ENCODE data around the gene JPH3.

JPH3 gene

GRCh38 chr16:87685405-87685755, 83.1 kb downstream of the JPH3 start:
- TF ChIP-seq POLR2A (IDR thresholded peaks at IDR 0.05; ENCODE audit: low read length) (no peak), GATA1 (IDR thresholded peaks at IDR 0.05; ENCODE audit: low read depth, low read length) (no peak)
- no peak for DNase-seq

GRCh38 chr16:87685766-87686165, 83.5 kb downstream of the JPH3 start:
- TF ChIP-seq POLR2A (IDR thresholded peaks at IDR 0.05; ENCODE audit: low read length) (no peak), GATA1 (IDR thresholded peaks at IDR 0.05; ENCODE audit: low read depth, low read length) (no peak)
- no peak for DNase-seq

- TF ChIP-seq GATA1 (IDR thresholded peaks at IDR 0.05; ENCODE audit: low read depth, low read length), result no peak
- TF ChIP-seq POLR2A (IDR thresholded peaks at IDR 0.05; ENCODE audit: low read length), result no peak
- no peak for DNase-seq
Measured at GRCh38 chr16:87686697-87687096, 84.4 kb downstream of the JPH3 start.

DNA sequence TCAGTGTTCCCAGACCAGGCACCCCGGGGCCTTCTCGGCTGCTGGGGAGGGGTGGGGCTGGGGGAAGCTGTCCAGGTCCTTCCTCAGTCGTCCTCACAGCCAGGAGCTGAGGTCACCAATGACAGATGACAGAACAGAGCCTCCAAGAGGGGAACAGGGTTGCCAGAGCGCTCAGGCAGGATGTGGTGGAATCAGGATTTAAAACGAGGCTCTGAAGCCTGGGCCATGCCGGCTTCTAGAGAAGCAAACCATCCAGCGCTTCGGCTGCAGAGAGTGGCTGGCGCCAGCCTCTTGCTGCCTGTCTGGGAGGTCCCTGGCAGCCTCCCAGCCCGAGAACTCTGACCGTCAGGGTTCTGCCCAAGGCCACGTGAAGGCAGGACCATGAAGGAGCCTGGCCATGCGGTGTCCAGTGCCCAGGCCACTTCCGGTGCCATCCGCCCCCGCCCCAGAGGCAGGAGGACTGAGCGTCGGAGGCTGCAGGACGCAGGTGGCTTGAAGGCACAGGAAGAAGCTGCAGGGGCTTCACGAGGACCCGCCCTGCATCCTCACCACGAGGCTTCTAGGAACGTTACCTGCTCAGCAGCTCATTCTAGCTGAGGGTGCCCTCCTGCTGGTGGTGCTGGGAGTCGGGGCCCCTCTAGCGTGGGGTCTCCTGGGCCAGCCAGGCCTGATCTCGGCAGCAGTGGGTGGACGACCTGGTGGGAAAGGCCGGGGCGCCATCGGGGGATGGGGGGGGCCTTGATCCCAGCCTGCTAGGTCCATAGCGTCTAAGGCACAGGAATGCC, 85.0 kb downstream of the JPH3 start:
- no peak for TF ChIP-seq GATA1 (IDR thresholded peaks at IDR 0.05; ENCODE audit: low read depth, low read length)
- no peak for TF ChIP-seq POLR2A (IDR thresholded peaks at IDR 0.05; ENCODE audit: low read length)
- no peak for DNase-seq

- no peak for TF ChIP-seq POLR2A (IDR thresholded peaks at IDR 0.05; ENCODE audit: low read length)
- no peak for TF ChIP-seq GATA1 (IDR thresholded peaks at IDR 0.05; ENCODE audit: low read depth, low read length)
- no peak for DNase-seq
Measured at GRCh38 chr16:87687998-87688529, 85.8 kb downstream of the JPH3 start.

GRCh38 chr16:87688876-87689815, 86.8 kb downstream of the JPH3 start:
- no peak for DNase-seq
- TF ChIP-seq POLR2A (IDR thresholded peaks at IDR 0.05; ENCODE audit: low read length) (no peak), GATA1 (IDR thresholded peaks at IDR 0.05; ENCODE audit: low read depth, low read length) (no peak)

- DNase-seq, result no peak
- TF ChIP-seq GATA1 (IDR thresholded peaks at IDR 0.05; ENCODE audit: low read depth, low read length) (no peak), POLR2A (IDR thresholded peaks at IDR 0.05; ENCODE audit: low read length) (no peak)
Measured at GRCh38 chr16:87689956-87690465, 87.7 kb downstream of the JPH3 start.

DNA sequence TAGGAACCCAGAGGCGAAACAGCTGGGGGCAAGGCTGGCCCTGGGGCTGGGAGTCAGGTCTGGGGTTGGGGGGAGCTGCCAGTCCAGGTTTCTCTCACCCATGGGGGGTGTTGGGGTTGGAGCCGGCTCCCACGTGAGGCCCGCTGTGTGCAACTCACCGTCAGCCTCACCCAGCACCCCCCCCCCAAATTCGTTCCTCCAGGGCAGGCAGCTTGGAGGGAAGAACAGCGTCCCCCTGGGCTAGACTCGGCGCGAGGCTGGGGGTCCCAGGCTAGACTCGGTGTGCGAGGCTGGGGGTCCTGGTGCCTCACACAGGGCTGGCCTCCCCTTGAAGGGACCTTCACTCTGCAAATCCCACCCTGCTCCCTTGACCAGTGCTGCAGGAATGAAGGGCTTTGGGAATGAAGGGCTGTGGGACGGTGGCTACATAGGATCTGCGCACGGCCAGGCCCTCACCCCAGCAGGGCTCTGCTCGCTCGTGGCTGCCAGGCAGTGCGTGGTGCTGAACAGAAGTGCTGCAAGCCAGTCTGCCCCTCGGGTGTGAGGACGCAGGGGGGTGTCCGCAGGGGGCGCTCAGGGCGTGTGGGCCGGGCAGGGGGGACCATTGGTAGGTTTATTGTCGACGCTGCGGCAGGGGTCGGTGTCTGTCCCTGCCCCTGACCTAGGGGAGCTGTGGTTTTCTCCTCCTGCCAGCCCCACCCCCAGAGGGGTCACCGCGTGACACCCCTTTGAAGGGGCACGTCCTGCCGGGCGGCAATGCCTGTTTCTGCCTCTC, 88.8 kb downstream of the JPH3 start:
- TF ChIP-seq POLR2A (IDR thresholded peaks at IDR 0.05; ENCODE audit: low read length) (no peak), GATA1 (IDR thresholded peaks at IDR 0.05; ENCODE audit: low read depth, low read length) (no peak)
- no peak for DNase-seq

- DNase-seq, result no peak
- no peak for TF ChIP-seq GATA1 (IDR thresholded peaks at IDR 0.05; ENCODE audit: low read depth, low read length)
- no peak for TF ChIP-seq POLR2A (IDR thresholded peaks at IDR 0.05; ENCODE audit: low read length)
Measured at GRCh38 chr16:87691686-87692079, 89.4 kb downstream of the JPH3 start.

- no peak for DNase-seq
- TF ChIP-seq POLR2A (IDR thresholded peaks at IDR 0.05; ENCODE audit: low read length), result no peak
- no peak for TF ChIP-seq GATA1 (IDR thresholded peaks at IDR 0.05; ENCODE audit: low read depth, low read length)
Measured at GRCh38 chr16:87692176-87692575, 89.9 kb downstream of the JPH3 start.

GRCh38 chr16:87692756-87693155, 90.4 kb downstream of the JPH3 start:
- no peak for DNase-seq
- no peak for TF ChIP-seq POLR2A (IDR thresholded peaks at IDR 0.05; ENCODE audit: low read length)
- no peak for TF ChIP-seq GATA1 (IDR thresholded peaks at IDR 0.05; ENCODE audit: low read depth, low read length)

GRCh38 chr16:87693827-87694226, 91.5 kb downstream of the JPH3 start:
- DNase-seq, result no peak
- TF ChIP-seq GATA1 (IDR thresholded peaks at IDR 0.05; ENCODE audit: low read depth, low read length) (no peak), POLR2A (IDR thresholded peaks at IDR 0.05; ENCODE audit: low read length) (no peak)

DNA sequence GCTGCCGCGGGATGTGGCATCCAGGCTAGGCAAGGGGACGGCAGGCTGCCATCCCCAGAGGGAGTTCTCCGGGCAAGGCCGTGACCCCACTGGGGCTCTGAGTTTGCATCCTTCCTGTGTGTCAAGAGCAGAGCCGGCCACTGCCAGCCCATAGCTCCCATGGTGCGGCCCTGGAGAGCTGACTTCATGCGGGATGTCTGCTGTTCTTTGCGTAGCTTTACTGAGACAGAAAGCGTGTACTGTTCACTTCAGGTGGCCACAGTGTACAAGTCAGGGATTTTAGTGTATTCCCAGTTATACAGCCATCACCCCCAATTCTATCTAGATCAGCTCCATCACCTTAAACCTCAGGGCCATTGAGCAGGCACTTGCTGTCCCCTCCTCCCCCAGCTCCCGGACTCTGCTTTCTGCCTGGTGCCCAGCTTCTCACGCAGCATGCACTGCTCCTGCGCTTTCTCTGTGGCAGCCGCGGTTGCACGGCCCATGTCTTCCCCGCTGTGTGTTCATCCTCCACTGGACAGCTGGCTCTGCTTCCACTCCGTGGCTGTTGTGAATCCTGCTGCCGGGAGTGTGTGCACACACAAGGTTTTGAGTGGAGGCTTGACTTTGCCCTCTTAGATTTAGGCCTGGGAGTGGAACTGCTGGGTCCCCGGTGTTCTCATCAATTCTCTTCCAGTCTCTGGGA, 92.3 kb downstream of the JPH3 start:
- TF ChIP-seq POLR2A (IDR thresholded peaks at IDR 0.05; ENCODE audit: low read length) (no peak), GATA1 (IDR thresholded peaks at IDR 0.05; ENCODE audit: low read depth, low read length) (no peak)
- DNase-seq, result no peak
